A549 (cell line): ENCODE results near the gene GBX2. TPM values are rescaled to one million over a fixed set of nuclear protein-coding genes. Genes with fewer than 3 reads are reported as not detected.

ENCODE experiments used
- ATAC-seq, 2 experiments: fragments of 200-7000 bp in 1 of 2; fragments of >200 bp in 1 of 2; cut with Nextera tagmentation in 1 of 2; cut with Tn5 transposase in 1 of 2; 3 replicates each; pipeline versions ENCODE4 v1.8.0 to v1.9.1; 2018 to 2020; ENCODE audit warnings: mild to moderate bottlenecking in 1 of 2, moderate library complexity in 1 of 2
- CTCF ChIA-PET: fragments of 300-600 bp; sonication (Branson Sonifier 250); formaldehyde crosslinking; extraction: SDS; loops from one replicate; lab custom pipeline; 2021; ENCODE audit warnings: antibody characterized with exemption, inconsistent platforms; lab: Yijun Ruan, JAX
- POLR2A ChIA-PET: fragments of 350-600 bp; formaldehyde crosslinking; extraction: SDS; loops from one replicate; lab custom pipeline; 2021; ENCODE audit warnings: antibody characterized with exemption, inconsistent platforms; lab: Yijun Ruan, JAX
- DNase-seq, 2 experiments: peaks; one replicate each; pipeline versions ENCODE4 v3.0.0 to v3.0.0-alpha.2; 2011 to 2016; ENCODE audit warnings: low read depth in 1 of 2, low spot score in 1 of 2
- FAIRE-seq: peaks from 2 replicates; lab custom pipeline; 2011; peaks lifted over from hg19 to GRCh38; lab: Jason Lieb, UNC
- H3K27ac ChIP-seq, 2 experiments: fragments of >200 bp; sonication (Bioruptor Twin); formaldehyde crosslinking; 3 replicates each; pipeline ENCODE4 v1.5.1; 2016 to 2017
- H3K4me1 ChIP-seq: fragments of >200 bp; sonication (Bioruptor Twin); formaldehyde crosslinking; 3 replicates; pipeline ENCODE4 v1.6.1; 2016
- H3K4me2 ChIP-seq: fragments of >200 bp; sonication (Bioruptor Twin); formaldehyde crosslinking; 3 replicates; pipeline ENCODE4 v1.6.1; 2016
- H3K4me3 ChIP-seq: fragments of >200 bp; sonication (Bioruptor Twin); formaldehyde crosslinking; 3 replicates; pipeline ENCODE4 v1.5.1; 2016
- H3K9me3 ChIP-seq: fragments of >200 bp; sonication (Bioruptor Twin); formaldehyde crosslinking; 3 replicates; pipeline ENCODE4 v1.6.1; 2016
- BCL3 ChIP-seq: fragments of >200 bp; sonication (Bioruptor Twin); formaldehyde crosslinking; IDR thresholded peaks from 3 replicates; pipeline ENCODE4 v1.6.1; 2016
- CHD2 ChIP-seq: fragments of 150-350 bp; IDR thresholded peaks from 2 replicates; pipeline ENCODE4 v1.6.1; 2014; ENCODE audit warnings: low read length; ENCODE audit not compliant: partially characterized antibody
- CTCF ChIP-seq: fragments of >200 bp; sonication (Bioruptor Twin); formaldehyde crosslinking; IDR thresholded peaks from 3 replicates; pipeline ENCODE4 v1.5.1; 2016
- EHMT2 ChIP-seq: fragments of 200-600 bp; sonication (generic); IDR thresholded peaks from 2 replicates; pipeline ENCODE4 v1.6.1; 2016; ENCODE audit warnings: antibody characterized with exemption, low read depth, mild to moderate bottlenecking, moderate library complexity
- ESRRA ChIP-seq: fragments of 150-350 bp; IDR thresholded peaks from 2 replicates; pipeline ENCODE4 v1.6.1; 2014; ENCODE audit warnings: mild to moderate bottlenecking, low read length, borderline replicate concordance
- FOSL2 ChIP-seq, 2 experiments: fragments of 450-650 bp in 1 of 2; fragments of >200 bp in 1 of 2; sonication (Bioruptor Twin) in 1 of 2; formaldehyde crosslinking; IDR thresholded peaks; 2 replicates each; pipeline versions ENCODE4 v1.5.0 to v1.6.1; 2016 to 2020; ENCODE audit warnings: mild to moderate bottlenecking in 1 of 2, moderate library complexity in 1 of 2
- HMGXB4 ChIP-seq: fragments of 250-450 bp; sonication (Bioruptor Pico); IDR thresholded peaks from 2 replicates; pipeline ENCODE4 v1.5.0; 2021; ENCODE audit warnings: mild to moderate bottlenecking, moderate library complexity, borderline replicate concordance
- JUN ChIP-seq, 2 experiments: fragments of >200 bp; sonication (Bioruptor Twin); formaldehyde crosslinking; IDR thresholded peaks; 2 replicates in 1 of 2; 3 replicates in 1 of 2; pipeline ENCODE4 v1.6.1; 2016 to 2017
- KDM5A ChIP-seq: fragments of 200-600 bp; sonication (generic); IDR thresholded peaks from 2 replicates; pipeline ENCODE4 v1.6.1; 2016; ENCODE audit warnings: antibody characterized with exemption, mild to moderate bottlenecking
- MYC ChIP-seq: IDR thresholded peaks from 2 replicates; pipeline ENCODE4 v1.6.1; 2012; ENCODE audit warnings: mild to moderate bottlenecking, inconsistent platforms, low read length, improper control_type of control experiment, borderline replicate concordance
- PBX3 ChIP-seq: IDR thresholded peaks from 2 replicates; pipeline ENCODE4 v1.6.1; 2012
- RAD21 ChIP-seq, 2 experiments: fragments of >200 bp in 1 of 2; sonication (Bioruptor Twin) in 1 of 2; formaldehyde crosslinking in 1 of 2; IDR thresholded peaks in 1 of 2; conservative IDR thresholded peaks in 1 of 2; 2 replicates in 1 of 2; 3 replicates in 1 of 2; pipeline ENCODE4 v1.6.1; 2012 to 2018; ENCODE audit warnings: inconsistent platforms in 1 of 2
- REST ChIP-seq: fragments of 200-600 bp; sonication (generic); IDR thresholded peaks from 2 replicates; pipeline ENCODE4 v1.6.1; 2016; ENCODE audit warnings: antibody characterized with exemption, mild to moderate bottlenecking, moderate library complexity
- ZC3H11A ChIP-seq: fragments of 450-650 bp; IDR thresholded peaks from 2 replicates; pipeline ENCODE4 v1.6.1; 2014; ENCODE audit warnings: antibody characterized with exemption, mild to moderate bottlenecking
- WGBS: methylation state at CpG from one replicate; pipeline ENCODE4 v1.1.6; 2017; ENCODE audit errors: missing lambda C conversion rate; 5-methylcytosine and 5-hydroxymethylcytosine counted together
- polyA plus RNA-seq, 4 experiments: library from polyadenylated mRNA; depleted of rRNA in 3 of 4; stranded (reverse); fragments of >200 nt; fragmentation: RNase III in 1 of 4; extraction: RNeasy Plus Mini Kit Qiagen cat#74134 plus additional on column Dnase treatment in 1 of 4; gene quantifications; 2 replicates in 3 of 4; 3 replicates in 1 of 4; pipeline ENCODE4 v1.2.3, GENCODE V29; 2011 to 2017
- TF ChIP-seq, protein P1 (sequence below): IDR thresholded peaks from 2 replicates; pipeline ENCODE4 v1.6.1; 2012

GBX2 gene
- polyA plus RNA-seq, 2 of the 4 experiments (the other 2 are of a cell fraction): 1.2 to 1.9 TPM

DNA sequence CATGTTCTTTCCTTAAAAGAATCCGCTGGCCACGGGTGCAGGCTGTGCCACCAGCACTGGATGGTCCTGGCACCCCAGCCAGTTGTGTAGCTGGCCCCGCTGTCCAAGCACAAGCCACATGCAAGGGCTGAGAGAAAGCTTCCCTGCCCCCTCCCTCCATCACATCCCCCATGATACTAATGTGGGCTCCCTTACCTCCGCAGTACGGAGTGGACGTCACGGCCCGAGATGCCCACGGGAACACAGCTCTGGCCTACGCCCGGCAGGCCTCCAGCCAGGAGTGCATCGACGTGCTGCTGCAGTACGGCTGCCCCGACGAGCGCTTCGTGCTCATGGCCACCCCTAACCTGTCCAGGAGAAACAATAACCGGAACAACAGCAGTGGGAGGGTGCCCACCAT lies 44.5 kb downstream of the GBX2 start:
- CTCF ChIA-PET: no interaction called here
- WGBS: 94% methylated on average over 19 of the region's 19 CpGs

GRCh38 chr2:236122236-236122635 lies 46.0 kb downstream of the GBX2 start:
- no peak overlapping the region for H3K4me3 ChIP-seq
- no peaks in the 10 kb centered on the region for H3K9me3 ChIP-seq
- ATAC-seq (no peak), FAIRE-seq (no peak), DNase-seq (no peak)
- H3K27ac ChIP-seq: no peak overlapping the region
- CTCF ChIA-PET: no interaction called here
- WGBS: 80% methylated on average over 3 of the region's 3 CpGs
- POLR2A ChIA-PET: no interaction called here
- no peak overlapping the region for H3K4me2 ChIP-seq
- H3K4me1 ChIP-seq: peaks cover 7% of the 10 kb centered on the region; the same call in 2 of the 3 replicates
- no peak for TF ChIP-seq EHMT2
- no peak for TF ChIP-seq PBX3
- no peak for TF ChIP-seq HMGXB4 (CRISPR knock-in tag)
- TF ChIP-seq ZC3H11A: no peak
- TF ChIP-seq KDM5A: no peak
- no peak for TF ChIP-seq RAD21 (conservative IDR thresholded peaks at IDR 0.05 in 1 of 2, IDR thresholded peaks at IDR 0.05 in 1 of 2)
- TF ChIP-seq BCL3: no peak
- no peak for TF ChIP-seq REST
- no peak for TF ChIP-seq JUN (IDR thresholded peaks at IDR 0.05)
- TF ChIP-seq CHD2: no peak
- TF ChIP-seq, protein P1, sequence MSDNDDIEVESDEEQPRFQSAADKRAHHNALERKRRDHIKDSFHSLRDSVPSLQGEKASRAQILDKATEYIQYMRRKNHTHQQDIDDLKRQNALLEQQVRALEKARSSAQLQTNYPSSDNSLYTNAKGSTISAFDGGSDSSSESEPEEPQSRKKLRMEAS: no peak

More for the DNA sequence above, 44.5 kb downstream of the GBX2 start:
- Histone ChIP-seq H3K4me3 (no peak overlapping the region), H3K4me1 (no peaks in the 10 kb centered on the region), H3K9me3 (no peaks in the 10 kb centered on the region), H3K4me2 (no peak overlapping the region), H3K27ac (no peak overlapping the region)
- POLR2A ChIA-PET: no interaction called here
- no peak for ATAC-seq
- FAIRE-seq: no peak
- TF ChIP-seq HMGXB4 (CRISPR knock-in tag): no peak
- no peak for TF ChIP-seq FOSL2 (IDR thresholded peaks at IDR 0.05)
- TF ChIP-seq FOSL2 (CRISPR knock-in tag; IDR thresholded peaks at IDR 0.05): no peak
- no peak for TF ChIP-seq MYC
- TF ChIP-seq CTCF: no peak
- TF ChIP-seq ESRRA: no peak
- TF ChIP-seq BCL3: no peak
- no peak for DNase-seq
